PC-3 (cell line): ENCODE measurements around the gene LIPF. TPM values are rescaled to one million over a fixed set of nuclear protein-coding genes. Genes with fewer than 3 reads are reported as not detected.

Source experiments
- ATAC-seq: fragments of 200-7000 bp; cut with Tn5 transposase; 2 replicates; pipeline ENCODE4 v1.9.1; 2020; ENCODE audit warnings: mild to moderate bottlenecking, moderate library complexity
- BruUV-seq: library from RNA; stranded (reverse); fragments of 400-500 nt; replicated peaks from 2 replicates; lab custom pipeline; 2021; lab: Mats Ljungman, UMichigan
- CTCF ChIA-PET: fragments of 300-600 bp; sonication (Branson Sonifier 250); formaldehyde crosslinking; loops from one replicate; lab custom pipeline; 2022; ENCODE audit warnings: antibody characterized with exemption; lab: Charles Lee
- POLR2A ChIA-PET: fragments of 300-600 bp; sonication (Branson Sonifier 250); formaldehyde crosslinking; loops from one replicate; lab custom pipeline; 2022; ENCODE audit warnings: antibody characterized with exemption; ENCODE audit not compliant: unreplicated experiment; lab: Charles Lee
- DNase-seq: peaks from one replicate; pipeline ENCODE4 v3.0.0-alpha.2; 2015
- H2AFZ ChIP-seq: fragments of 300-600 bp; sonication (generic); 2 replicates; pipeline ENCODE4 v1.6.0; 2016; ENCODE audit warnings: antibody characterized with exemption, low read length
- H3F3A ChIP-seq: fragments of 300-600 bp; sonication (generic); one replicate; pipeline ENCODE4 v1.6.0; 2017; ENCODE audit warnings: antibody characterized with exemption, low read length, control low read depth, mild to moderate bottlenecking; ENCODE audit not compliant: unreplicated experiment
- H3K27ac ChIP-seq: fragments of 300-600 bp; sonication (generic); 2 replicates; pipeline ENCODE4 v1.5.1; 2016; ENCODE audit warnings: mild to moderate bottlenecking, low read length
- H3K27me3 ChIP-seq: fragments of 300-600 bp; sonication (generic); 2 replicates; pipeline ENCODE4 v1.6.1; 2016; ENCODE audit warnings: low read length, mixed read lengths
- H3K36me3 ChIP-seq: fragments of 300-600 bp; sonication (generic); 2 replicates; pipeline ENCODE4 v1.6.1; 2016; ENCODE audit warnings: low read depth, mixed run types, low read length, mixed read lengths
- H3K4me1 ChIP-seq: fragments of 300-600 bp; sonication (generic); 2 replicates; pipeline ENCODE4 v1.5.1; 2016; ENCODE audit warnings: low read length; ENCODE audit not compliant: insufficient read depth
- H3K4me2 ChIP-seq: fragments of 300-600 bp; sonication (generic); 2 replicates; pipeline ENCODE4 v1.6.0; 2016; ENCODE audit warnings: low read length
- H3K4me3 ChIP-seq: fragments of 300-600 bp; sonication (generic); 2 replicates; pipeline ENCODE4 v1.5.1; 2016; ENCODE audit warnings: mild to moderate bottlenecking, low read length, mixed read lengths
- H3K79me2 ChIP-seq: fragments of 300-600 bp; sonication (generic); 2 replicates; pipeline ENCODE4 v1.6.1; 2017; ENCODE audit warnings: low read length, mixed read lengths
- H3K9ac ChIP-seq: fragments of 300-600 bp; sonication (generic); 2 replicates; pipeline ENCODE4 v1.6.0; 2016; ENCODE audit warnings: mild to moderate bottlenecking, low read length
- H3K9me2 ChIP-seq: fragments of 300-600 bp; sonication (generic); replicated peaks from 2 replicates; pipeline ENCODE4 v1.6.1; 2016; ENCODE audit warnings: mixed run types, low read length, mixed read lengths
- H3K9me3 ChIP-seq: fragments of 300-600 bp; sonication (generic); 2 replicates; pipeline ENCODE4 v1.6.1; 2016; ENCODE audit warnings: low read length, mixed read lengths
- H4K20me1 ChIP-seq: fragments of 300-600 bp; sonication (generic); 2 replicates; pipeline ENCODE4 v1.6.1; 2016; ENCODE audit warnings: low read length, mixed read lengths
- EZH2 ChIP-seq: fragments of 300-600 bp; sonication (generic); IDR thresholded peaks from one replicate; pipeline ENCODE4 v1.6.1; 2017; ENCODE audit warnings: antibody characterized with exemption, mild to moderate bottlenecking, low read length; ENCODE audit not compliant: unreplicated experiment
- EZH2phosphoT487 ChIP-seq: fragments of 300-600 bp; sonication (generic); IDR thresholded peaks from 2 replicates; pipeline ENCODE4 v1.6.1; 2018; ENCODE audit warnings: mild to moderate bottlenecking, antibody characterized with exemption, low read length, borderline replicate concordance
- intact Hi-C: fragments of 100-400 bp; cut with micrococcal nuclease; formaldehyde crosslinking; loops from 2 replicates; pipeline ENCODE4 v1.9.0; 2023
- total RNA-seq: library from RNA; depleted of rRNA; stranded (reverse); fragments of >200 nt; gene quantifications from 2 replicates; pipeline ENCODE4 v1.2.3, GENCODE V29; 2014
- TF ChIP-seq, protein P1 (sequence below): fragments of 300-600 bp; sonication (generic); conservative IDR thresholded peaks from 2 replicates; pipeline ENCODE4 v1.5.1; 2017; ENCODE audit warnings: antibody characterized with exemption, low read depth, mild to moderate bottlenecking, low read length

The LIPF gene
- total RNA-seq, 1 experiment from 2014 or later, result not detected

DNA sequence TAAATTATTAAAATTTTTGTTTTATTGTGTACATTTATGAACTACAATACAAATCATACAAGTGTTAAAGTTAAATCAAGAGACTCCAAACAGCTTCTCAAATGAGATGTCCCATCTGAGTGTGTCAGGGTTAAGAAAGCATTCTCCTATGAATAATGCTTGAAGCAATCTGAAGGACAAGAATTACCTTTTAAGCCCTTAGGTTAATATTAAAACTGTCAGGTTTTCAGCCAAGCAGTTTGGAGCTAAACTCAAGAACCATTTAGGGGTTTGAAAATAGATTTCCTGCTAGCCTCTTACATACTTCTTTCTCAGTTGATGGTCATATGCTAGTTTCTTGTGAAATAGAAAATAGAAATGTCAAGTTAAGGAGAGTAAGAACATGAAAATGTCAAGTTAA, 39.4 kb upstream of the LIPF start:
- no peaks in the 10 kb centered on the region for H3F3A ChIP-seq
- POLR2A ChIA-PET, result no interaction called here
- no peaks in the 10 kb centered on the region for H3K4me1 ChIP-seq
- ATAC-seq (no peak), DNase-seq (no peak)
- CTCF ChIA-PET, result no interaction called here
- no peaks in the 10 kb centered on the region for H4K20me1 ChIP-seq
- H3K9me3 ChIP-seq, result no peaks in the 10 kb centered on the region
- no peak overlapping the region for H3K9ac ChIP-seq
- no peak overlapping the region for H2AFZ ChIP-seq
- TF ChIP-seq, protein P1, sequence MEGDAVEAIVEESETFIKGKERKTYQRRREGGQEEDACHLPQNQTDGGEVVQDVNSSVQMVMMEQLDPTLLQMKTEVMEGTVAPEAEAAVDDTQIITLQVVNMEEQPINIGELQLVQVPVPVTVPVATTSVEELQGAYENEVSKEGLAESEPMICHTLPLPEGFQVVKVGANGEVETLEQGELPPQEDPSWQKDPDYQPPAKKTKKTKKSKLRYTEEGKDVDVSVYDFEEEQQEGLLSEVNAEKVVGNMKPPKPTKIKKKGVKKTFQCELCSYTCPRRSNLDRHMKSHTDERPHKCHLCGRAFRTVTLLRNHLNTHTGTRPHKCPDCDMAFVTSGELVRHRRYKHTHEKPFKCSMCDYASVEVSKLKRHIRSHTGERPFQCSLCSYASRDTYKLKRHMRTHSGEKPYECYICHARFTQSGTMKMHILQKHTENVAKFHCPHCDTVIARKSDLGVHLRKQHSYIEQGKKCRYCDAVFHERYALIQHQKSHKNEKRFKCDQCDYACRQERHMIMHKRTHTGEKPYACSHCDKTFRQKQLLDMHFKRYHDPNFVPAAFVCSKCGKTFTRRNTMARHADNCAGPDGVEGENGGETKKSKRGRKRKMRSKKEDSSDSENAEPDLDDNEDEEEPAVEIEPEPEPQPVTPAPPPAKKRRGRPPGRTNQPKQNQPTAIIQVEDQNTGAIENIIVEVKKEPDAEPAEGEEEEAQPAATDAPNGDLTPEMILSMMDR, result no peak
- TF ChIP-seq EZH2, result no peak
- no peak for TF ChIP-seq EZH2phosphoT487
- intact Hi-C loops, result no loop called here
- H3K36me3 ChIP-seq, result no peaks in the 10 kb centered on the region
- no peaks in the 10 kb centered on the region for H3K79me2 ChIP-seq
- no peak overlapping the region for H3K4me3 ChIP-seq
- no peaks in the 10 kb centered on the region for H3K27me3 ChIP-seq
- H3K4me2 ChIP-seq, result no peak overlapping the region
- H3K27ac ChIP-seq, result no peak overlapping the region
- no peaks in the 10 kb centered on the region for H3K9me2 ChIP-seq
- no TSS peak for BruUV-seq

DNA sequence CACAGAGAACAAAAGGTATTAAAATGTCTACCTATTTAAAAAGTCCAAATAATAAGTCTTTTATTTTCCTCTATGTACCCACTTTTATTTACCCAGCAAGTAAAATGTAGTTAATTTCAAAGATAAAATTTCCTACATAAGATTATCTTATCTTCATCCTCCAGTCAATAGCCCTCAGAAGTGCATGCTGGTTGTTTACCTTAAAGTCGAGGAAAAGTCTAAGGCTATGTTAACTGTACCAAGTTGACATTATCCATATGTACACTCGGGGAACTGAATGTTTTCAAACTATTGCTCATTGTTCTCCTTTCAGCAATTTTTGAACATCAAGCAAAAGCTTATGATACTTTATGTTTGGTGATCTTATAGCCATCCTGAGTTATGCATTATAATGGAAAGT, 24.1 kb upstream of the LIPF start:
- intact Hi-C loops, result no loop called here
- Histone ChIP-seq H3K4me2 (no peak overlapping the region), H3K4me1 (no peaks in the 10 kb centered on the region), H3K79me2 (no peaks in the 10 kb centered on the region), H3K36me3 (no peaks in the 10 kb centered on the region), H3K9me2 (no peaks in the 10 kb centered on the region), H2AFZ (no peak overlapping the region), H3K27me3 (no peaks in the 10 kb centered on the region), H3K9me3 (no peaks in the 10 kb centered on the region), H3F3A (no peaks in the 10 kb centered on the region), H3K4me3 (no peak overlapping the region), H3K9ac (no peak overlapping the region), H4K20me1 (no peaks in the 10 kb centered on the region), H3K27ac (no peak overlapping the region)
- ATAC-seq, result no peak
- POLR2A ChIA-PET, result no interaction called here
- no peak for DNase-seq
- BruUV-seq, result no TSS peak
- TF ChIP-seq, protein P1, result no peak
- TF ChIP-seq EZH2phosphoT487 (no peak), EZH2 (no peak)
- CTCF ChIA-PET, result no interaction called here

- DNase-seq, result no peak
- no peak overlapping the region for H3K27ac ChIP-seq
- no peaks in the 10 kb centered on the region for H3K79me2 ChIP-seq
- no peaks in the 10 kb centered on the region for H3F3A ChIP-seq
- no peaks in the 10 kb centered on the region for H4K20me1 ChIP-seq
- BruUV-seq, result no TSS peak
- H3K9me3 ChIP-seq, result no peaks in the 10 kb centered on the region
- ChIA-PET CTCF (no interaction called here), POLR2A (no interaction called here)
- no peak overlapping the region for H3K9ac ChIP-seq
- H3K27me3 ChIP-seq, result no peaks in the 10 kb centered on the region
- TF ChIP-seq EZH2phosphoT487 (no peak), EZH2 (no peak)
- TF ChIP-seq, protein P1, result no peak
- intact Hi-C loops, result no loop called here
- no peaks in the 10 kb centered on the region for H3K9me2 ChIP-seq
- H3K4me1 ChIP-seq, result no peaks in the 10 kb centered on the region
- H2AFZ ChIP-seq, result no peak overlapping the region
- H3K36me3 ChIP-seq, result no peaks in the 10 kb centered on the region
- no peak for ATAC-seq
- no peak overlapping the region for H3K4me3 ChIP-seq
- no peak overlapping the region for H3K4me2 ChIP-seq
These were observed 22.0 kb upstream of the LIPF start for GRCh38 chr10:88642209-88642608.
